Epidermal melanocyte (primary cell): ENCODE results near the gene BRI3.
A peak's percentile ranks its signal among the peaks of the same experiment; 100 is the strongest.

Source experiments
- DNase-seq: peaks from one replicate; pipeline ENCODE4 v3.0.0; 2011; ENCODE audit warnings: low spot score; ENCODE audit not compliant: insufficient read length

The BRI3 gene

GRCh38 chr7:98280791-98281756 is at the start of gene BRI3:
TSS of gene BRI3 (plus strand) at chr7:98281686. CDS start at chr7:98281796, 110 bp downstream.
- DNase-seq: peak; percentile 84

- DNase-seq: no peak
Observed at GRCh38 chr7:98232263-98232585, 49.3 kb upstream of the BRI3 start.

GRCh38 chr7:98232799-98233198 is 48.7 kb upstream of the BRI3 start:
- DNase-seq: no peak

- DNase-seq: no peak
Observed at GRCh38 chr7:98233219-98234070, 48.0 kb upstream of the BRI3 start.

- no peak for DNase-seq
Observed at GRCh38 chr7:98234429-98235147, 46.9 kb upstream of the BRI3 start.

- DNase-seq: no peak
Observed at GRCh38 chr7:98235901-98236300, 45.6 kb upstream of the BRI3 start.

- DNase-seq: no peak
Observed at GRCh38 chr7:98236355-98237185, 44.9 kb upstream of the BRI3 start.

GRCh38 chr7:98238076-98238475 is 43.4 kb upstream of the BRI3 start:
- no peak for DNase-seq

- no peak for DNase-seq
Observed at GRCh38 chr7:98238976-98239375, 42.5 kb upstream of the BRI3 start.

- peak; percentile 75 for DNase-seq
Observed at GRCh38 chr7:98240961-98241673, 40.4 kb upstream of the BRI3 start.

- DNase-seq: peak; percentile 10
Observed at GRCh38 chr7:98241674-98242241, 39.7 kb upstream of the BRI3 start.

- DNase-seq: no peak
Observed at GRCh38 chr7:98242342-98242741, 39.1 kb upstream of the BRI3 start.

GRCh38 chr7:98242934-98243333 is 38.6 kb upstream of the BRI3 start:
- no peak for DNase-seq

GRCh38 chr7:98244871-98245270 is 36.6 kb upstream of the BRI3 start:
- peak; percentile 12 for DNase-seq

GRCh38 chr7:98248156-98248555 is 33.3 kb upstream of the BRI3 start:
- no peak for DNase-seq

- DNase-seq: no peak
Observed at GRCh38 chr7:98249106-98249505, 32.4 kb upstream of the BRI3 start.

- DNase-seq: no peak
Observed at GRCh38 chr7:98250789-98251188, 30.7 kb upstream of the BRI3 start.

GRCh38 chr7:98251231-98251600 is 30.3 kb upstream of the BRI3 start:
- no peak for DNase-seq

GRCh38 chr7:98251601-98252424 is 29.7 kb upstream of the BRI3 start, which contains the start of gene TECPR1:
TSS of gene TECPR1 (minus strand) at chr7:98252232. CDS start at chr7:98246146, 6,086 bp downstream.
- peak; percentile 99 for DNase-seq
